ENCODE measurements around the gene ZFP36L2.

The ZFP36L2 gene

DNA sequence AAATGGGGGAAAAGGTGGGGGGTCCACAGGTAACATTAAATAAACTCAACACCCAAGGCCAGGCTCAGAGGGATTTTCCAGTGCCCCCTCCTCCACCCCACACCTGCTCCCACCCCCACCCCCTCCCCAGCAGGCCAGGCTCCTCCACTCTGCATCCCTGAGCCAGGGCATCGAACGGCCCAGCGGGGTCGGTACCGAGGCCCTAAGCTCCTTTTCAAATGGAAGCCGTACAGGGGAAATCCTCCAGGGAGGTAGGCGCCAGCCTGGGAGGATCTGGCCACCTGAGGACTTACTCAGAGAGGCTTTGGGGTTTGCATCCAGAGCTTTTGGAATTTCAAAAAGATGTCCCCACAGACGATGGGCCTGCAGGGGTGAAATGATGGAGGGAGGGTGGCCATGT is 46.5 kb downstream of the ZFP36L2 start:
- Histone ChIP-seq H3K9ac (ENCODE audit: low read depth in 1 of 2, low read length in 2 of 2) (peak overlapping the region in 1 of 2 donors; percentile 14), H3K27ac (ENCODE audit: low read depth in 2 of 2, low read length in 2 of 2) (no peak overlapping the region), H3K4me1 (ENCODE audit: control insufficient read depth in 2 of 2, insufficient read depth in 2 of 2, low read length in 2 of 2) (peaks cover 24 to 28% of the 10 kb centered on the region in 2 donors)

GRCh38 chr2:43178602-43179542 is 47.5 kb downstream of the ZFP36L2 start:
- no peaks in the 10 kb centered on the region for H3K9me3 ChIP-seq (ENCODE audit: control insufficient read depth in 2 of 2, low read length in 2 of 2)
- peak overlapping the region; percentile 61 to 66 for H3K9ac ChIP-seq (ENCODE audit: low read depth in 1 of 2, low read length in 2 of 2)
- H3K27me3 ChIP-seq (ENCODE audit: control insufficient read depth in 2 of 2, insufficient read depth in 2 of 2, low read length in 2 of 2) = no peaks in the 10 kb centered on the region
- peak overlapping the region; percentile 89 to 90 for H3K27ac ChIP-seq (ENCODE audit: low read depth in 2 of 2, low read length in 2 of 2)
- no peak overlapping the region for H3K4me3 ChIP-seq (ENCODE audit: low read length in 2 of 2)
- H3K4me1 ChIP-seq (ENCODE audit: control insufficient read depth in 2 of 2, insufficient read depth in 2 of 2, low read length in 2 of 2) = peaks cover 31 to 36% of the 10 kb centered on the region in 2 donors
- H3K36me3 ChIP-seq (ENCODE audit: control insufficient read depth in 2 of 2, insufficient read depth in 2 of 2, low read length in 2 of 2) = no peaks in the 10 kb centered on the region

More for the DNA sequence above, 46.5 kb downstream of the ZFP36L2 start:
- H3K9me3 ChIP-seq (ENCODE audit: control insufficient read depth in 2 of 2, low read length in 2 of 2) = no peaks in the 10 kb centered on the region
- no peaks in the 10 kb centered on the region for H3K36me3 ChIP-seq (ENCODE audit: control insufficient read depth in 2 of 2, insufficient read depth in 2 of 2, low read length in 2 of 2)
- H3K27me3 ChIP-seq (ENCODE audit: control insufficient read depth in 2 of 2, insufficient read depth in 2 of 2, low read length in 2 of 2) = no peaks in the 10 kb centered on the region
- H3K4me3 ChIP-seq (ENCODE audit: low read length in 2 of 2) = no peak overlapping the region

GRCh38 chr2:43178055-43178598 is 48.3 kb downstream of the ZFP36L2 start:
- H3K4me3 ChIP-seq (ENCODE audit: low read length in 2 of 2) = no peak overlapping the region
- H3K9me3 ChIP-seq (ENCODE audit: control insufficient read depth in 2 of 2, low read length in 2 of 2) = no peaks in the 10 kb centered on the region
- H3K36me3 ChIP-seq (ENCODE audit: control insufficient read depth in 2 of 2, insufficient read depth in 2 of 2, low read length in 2 of 2) = no peaks in the 10 kb centered on the region
- peak overlapping the region; percentile 89 to 90 for H3K27ac ChIP-seq (ENCODE audit: low read depth in 2 of 2, low read length in 2 of 2)
- H3K4me1 ChIP-seq (ENCODE audit: control insufficient read depth in 2 of 2, insufficient read depth in 2 of 2, low read length in 2 of 2) = peaks cover 32 to 37% of the 10 kb centered on the region in 2 donors
- H3K9ac ChIP-seq (ENCODE audit: low read depth in 1 of 2, low read length in 2 of 2) = peak overlapping the region in 1 of 2 donors; percentile 66
- H3K27me3 ChIP-seq (ENCODE audit: control insufficient read depth in 2 of 2, insufficient read depth in 2 of 2, low read length in 2 of 2) = no peaks in the 10 kb centered on the region

DNA sequence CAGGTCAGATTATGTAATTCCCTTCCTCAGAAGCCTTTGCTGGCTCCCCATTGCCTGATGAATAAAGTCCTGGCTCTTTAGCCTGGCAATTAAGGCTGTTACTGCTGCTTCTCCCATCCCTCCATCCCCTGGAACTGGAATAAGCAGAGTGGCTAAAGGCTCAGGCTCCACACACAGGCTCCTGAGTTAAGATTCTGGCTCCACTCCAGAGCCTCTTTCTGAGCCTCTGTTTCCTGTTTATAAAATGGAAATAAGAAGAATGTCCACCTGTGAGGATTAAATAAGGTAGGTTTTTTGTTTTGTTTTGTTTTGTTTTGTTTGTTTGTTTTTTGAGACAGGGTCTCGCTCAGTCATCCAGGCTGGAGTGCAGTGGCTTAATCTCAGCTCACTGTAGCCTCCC is 50.0 kb downstream of the ZFP36L2 start:
- no peaks in the 10 kb centered on the region for H3K27me3 ChIP-seq (ENCODE audit: control insufficient read depth in 2 of 2, insufficient read depth in 2 of 2, low read length in 2 of 2)
- H3K27ac ChIP-seq (ENCODE audit: low read depth in 2 of 2, low read length in 2 of 2) = no peak overlapping the region
- peaks cover 32 to 37% of the 10 kb centered on the region in 2 donors for H3K4me1 ChIP-seq (ENCODE audit: control insufficient read depth in 2 of 2, insufficient read depth in 2 of 2, low read length in 2 of 2)
- H3K9me3 ChIP-seq (ENCODE audit: control insufficient read depth in 2 of 2, low read length in 2 of 2) = no peaks in the 10 kb centered on the region
- no peak overlapping the region for H3K9ac ChIP-seq (ENCODE audit: low read depth in 1 of 2, low read length in 2 of 2)
- no peak overlapping the region for H3K4me3 ChIP-seq (ENCODE audit: low read length in 2 of 2)
- no peaks in the 10 kb centered on the region for H3K36me3 ChIP-seq (ENCODE audit: control insufficient read depth in 2 of 2, insufficient read depth in 2 of 2, low read length in 2 of 2)

GRCh38 chr2:43175876-43176275 is 50.5 kb downstream of the ZFP36L2 start:
- peak overlapping the region in 1 of 2 donors; percentile 88 for H3K27ac ChIP-seq (ENCODE audit: low read depth in 2 of 2, low read length in 2 of 2)
- H3K36me3 ChIP-seq (ENCODE audit: control insufficient read depth in 2 of 2, insufficient read depth in 2 of 2, low read length in 2 of 2) = no peaks in the 10 kb centered on the region
- H3K9me3 ChIP-seq (ENCODE audit: control insufficient read depth in 2 of 2, low read length in 2 of 2) = no peaks in the 10 kb centered on the region
- H3K9ac ChIP-seq (ENCODE audit: low read depth in 1 of 2, low read length in 2 of 2) = no peak overlapping the region
- no peak overlapping the region for H3K4me3 ChIP-seq (ENCODE audit: low read length in 2 of 2)
- peaks cover 36 to 40% of the 10 kb centered on the region in 2 donors for H3K4me1 ChIP-seq (ENCODE audit: control insufficient read depth in 2 of 2, insufficient read depth in 2 of 2, low read length in 2 of 2)
- H3K27me3 ChIP-seq (ENCODE audit: control insufficient read depth in 2 of 2, insufficient read depth in 2 of 2, low read length in 2 of 2) = no peaks in the 10 kb centered on the region

DNA sequence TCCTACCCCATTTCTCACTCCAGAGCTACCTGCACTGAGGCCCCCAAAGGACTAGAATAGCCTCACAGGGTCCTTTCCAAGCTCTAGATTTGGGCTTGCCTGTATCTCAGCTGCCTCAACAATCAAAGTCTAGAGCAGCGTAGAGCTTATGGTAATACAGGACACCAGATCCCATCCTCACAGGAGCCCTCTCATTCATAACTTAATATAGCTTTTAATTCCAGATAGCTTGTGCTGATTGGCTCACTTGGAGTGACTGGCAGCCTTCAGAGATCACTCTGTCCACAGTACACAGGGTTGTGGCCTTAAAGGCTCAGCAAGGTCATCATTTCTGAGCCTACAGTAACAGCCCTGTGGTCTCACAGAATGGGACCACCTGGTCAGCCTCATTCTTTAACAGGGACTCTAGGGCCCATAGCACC is 51.4 kb downstream of the ZFP36L2 start:
- Histone ChIP-seq H3K27ac (ENCODE audit: low read depth in 2 of 2, low read length in 2 of 2) (peak overlapping the region; percentile 73 to 88), H3K36me3 (ENCODE audit: control insufficient read depth in 2 of 2, insufficient read depth in 2 of 2, low read length in 2 of 2) (no peaks in the 10 kb centered on the region), H3K4me1 (ENCODE audit: control insufficient read depth in 2 of 2, insufficient read depth in 2 of 2, low read length in 2 of 2) (peaks cover 44 to 49% of the 10 kb centered on the region in 2 donors), H3K9ac (ENCODE audit: low read depth in 1 of 2, low read length in 2 of 2) (peak overlapping the region; percentile 43 to 45), H3K27me3 (ENCODE audit: control insufficient read depth in 2 of 2, insufficient read depth in 2 of 2, low read length in 2 of 2) (no peaks in the 10 kb centered on the region), H3K4me3 (ENCODE audit: low read length in 2 of 2) (peak overlapping the region in 1 of 2 donors; percentile 50), H3K9me3 (ENCODE audit: control insufficient read depth in 2 of 2, low read length in 2 of 2) (no peaks in the 10 kb centered on the region)

DNA sequence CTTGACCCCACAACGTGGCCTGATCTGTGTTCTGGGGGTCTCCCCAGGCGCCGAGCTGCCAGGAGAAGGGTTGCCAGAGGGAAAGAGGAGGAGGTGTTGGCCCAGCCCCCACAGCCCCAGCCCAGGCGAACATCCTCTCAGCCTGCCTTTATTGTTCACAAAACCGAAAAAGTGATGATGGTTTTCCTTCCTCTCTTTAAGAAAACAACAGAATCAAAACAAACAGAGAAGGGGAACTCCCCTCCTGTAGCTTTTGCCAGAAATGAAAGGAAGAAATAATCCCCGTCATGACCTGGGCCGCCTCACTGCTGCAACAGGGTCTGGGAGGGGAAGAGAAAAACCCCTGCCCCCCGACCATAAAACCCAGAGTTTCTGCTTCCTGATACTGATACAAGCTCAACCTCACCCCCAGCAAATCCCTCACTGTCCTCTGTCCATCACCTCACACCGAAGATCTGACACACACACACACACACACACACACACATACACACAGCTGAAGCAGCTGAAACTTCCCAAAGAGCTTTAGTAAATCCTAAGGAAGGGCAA is 52.0 kb downstream of the ZFP36L2 start:
- no peaks in the 10 kb centered on the region for H3K27me3 ChIP-seq (ENCODE audit: control insufficient read depth in 2 of 2, insufficient read depth in 2 of 2, low read length in 2 of 2)
- no peaks in the 10 kb centered on the region for H3K36me3 ChIP-seq (ENCODE audit: control insufficient read depth in 2 of 2, insufficient read depth in 2 of 2, low read length in 2 of 2)
- H3K4me3 ChIP-seq (ENCODE audit: low read length in 2 of 2) = peak overlapping the region in 1 of 2 donors; percentile 50
- peak overlapping the region; percentile 73 to 88 for H3K27ac ChIP-seq (ENCODE audit: low read depth in 2 of 2, low read length in 2 of 2)
- peak overlapping the region; percentile 43 to 45 for H3K9ac ChIP-seq (ENCODE audit: low read depth in 1 of 2, low read length in 2 of 2)
- H3K9me3 ChIP-seq (ENCODE audit: control insufficient read depth in 2 of 2, low read length in 2 of 2) = no peaks in the 10 kb centered on the region
- peaks cover 49 to 54% of the 10 kb centered on the region in 2 donors for H3K4me1 ChIP-seq (ENCODE audit: control insufficient read depth in 2 of 2, insufficient read depth in 2 of 2, low read length in 2 of 2)

Measured in mucosa of rectum (tissue), 2 donors.